ENCODE results near the gene FHL3.

DNA sequence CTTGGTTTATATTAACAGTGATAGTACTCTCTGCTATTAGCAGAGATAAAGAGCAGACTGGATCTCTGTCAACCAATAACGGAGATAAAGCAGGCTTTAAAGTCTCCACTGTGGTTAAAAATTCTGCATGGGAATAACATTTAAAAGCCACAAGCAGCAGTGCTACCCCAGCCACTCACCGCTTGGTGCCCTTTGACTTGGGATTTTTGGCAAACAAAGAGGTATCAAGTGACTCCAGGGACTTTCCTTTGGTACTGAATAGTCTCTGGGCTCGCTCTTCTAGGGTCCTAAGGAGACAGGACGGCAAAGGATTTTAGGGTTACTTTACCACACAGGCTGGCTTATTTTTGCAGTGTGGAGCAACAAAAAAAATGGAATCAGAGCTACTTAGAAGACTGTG, 26.8 kb downstream of the FHL3 start:
- TF ChIP-seq, protein P1, sequence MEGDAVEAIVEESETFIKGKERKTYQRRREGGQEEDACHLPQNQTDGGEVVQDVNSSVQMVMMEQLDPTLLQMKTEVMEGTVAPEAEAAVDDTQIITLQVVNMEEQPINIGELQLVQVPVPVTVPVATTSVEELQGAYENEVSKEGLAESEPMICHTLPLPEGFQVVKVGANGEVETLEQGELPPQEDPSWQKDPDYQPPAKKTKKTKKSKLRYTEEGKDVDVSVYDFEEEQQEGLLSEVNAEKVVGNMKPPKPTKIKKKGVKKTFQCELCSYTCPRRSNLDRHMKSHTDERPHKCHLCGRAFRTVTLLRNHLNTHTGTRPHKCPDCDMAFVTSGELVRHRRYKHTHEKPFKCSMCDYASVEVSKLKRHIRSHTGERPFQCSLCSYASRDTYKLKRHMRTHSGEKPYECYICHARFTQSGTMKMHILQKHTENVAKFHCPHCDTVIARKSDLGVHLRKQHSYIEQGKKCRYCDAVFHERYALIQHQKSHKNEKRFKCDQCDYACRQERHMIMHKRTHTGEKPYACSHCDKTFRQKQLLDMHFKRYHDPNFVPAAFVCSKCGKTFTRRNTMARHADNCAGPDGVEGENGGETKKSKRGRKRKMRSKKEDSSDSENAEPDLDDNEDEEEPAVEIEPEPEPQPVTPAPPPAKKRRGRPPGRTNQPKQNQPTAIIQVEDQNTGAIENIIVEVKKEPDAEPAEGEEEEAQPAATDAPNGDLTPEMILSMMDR (IDR thresholded peaks at IDR 0.05; ENCODE audit: insufficient read depth, low read length, poor library complexity, severe bottlenecking): no peak
- TF ChIP-seq EZH2phosphoT487 (conservative IDR thresholded peaks at IDR 0.05; ENCODE audit: low read length): no peak
